ENCODE results near the gene VWA2. TPM values are rescaled to one million over a fixed set of nuclear protein-coding genes. Genes with fewer than 3 reads are reported as not detected.

The VWA2 gene
- total and polyA plus RNA-seq, 2 donors (not counting 1 experiment from before 2014, with no cell fraction given) = not detected

GRCh38 chr10:114244126-114244525, 5.1 kb downstream of the VWA2 start:
- no peak overlapping the region for H3K4me2 ChIP-seq (replicated peaks; ENCODE audit: low read depth, low read length, poor library complexity, severe bottlenecking)
- DNase-seq (no peak), ATAC-seq (ENCODE audit: low read depth) (no peak)
- WGBS (ENCODE audit: insufficient coverage) = 36% methylated on average over 4 of the region's 6 CpGs
- peaks cover 1 to 5% of the 10 kb centered on the region in 2 donors for H3K4me1 ChIP-seq (ENCODE audit: control insufficient read depth in 2 of 2, insufficient read depth in 2 of 2, low read length in 2 of 2)
- no peaks in the 10 kb centered on the region for H4K20me1 ChIP-seq (ENCODE audit: control insufficient read depth, insufficient read depth, low read length, poor library complexity, severe bottlenecking)
- no peak overlapping the region for H3K4me3 ChIP-seq (ENCODE audit: control extremely low read depth in 1 of 5, extremely low read depth in 1 of 5, insufficient read depth in 1 of 5, low read depth in 2 of 5, low read length in 4 of 5)
- Mint-ChIP-seq H3K4me3 (no peak overlapping the region), H3K27me3 (peaks cover 53% of the 10 kb centered on the region), H3K27ac (no peak overlapping the region), H3K4me1 (peaks cover 2% of the 10 kb centered on the region), H3K9me3 (ENCODE audit: insufficient read depth) (no peaks in the 10 kb centered on the region)
- no peaks in the 10 kb centered on the region for H3K79me2 ChIP-seq (ENCODE audit: control insufficient read depth, insufficient read depth, low read length)
- no peaks in the 10 kb centered on the region for H3K9me3 ChIP-seq (ENCODE audit: control extremely low read depth in 1 of 3, control insufficient read depth in 2 of 3, insufficient read depth in 1 of 3, low read length in 2 of 3)
- TF ChIP-seq CTCF (IDR thresholded peaks at IDR 0.05) (no peak), EZH2 (IDR thresholded peaks at IDR 0.05; ENCODE audit: borderline replicate concordance, insufficient read depth, low read depth, low read length, poor library complexity, severe bottlenecking) (no peak)
- peaks cover 0 to 29% (median 6%) of the 10 kb centered on the region in 4 experiments for H3K27me3 ChIP-seq (replicated peaks in 1 of 4; ENCODE audit: control extremely low read depth in 1 of 4, control insufficient read depth in 3 of 4, insufficient read depth in 4 of 4, low read length in 3 of 4)
- POLR2A ChIA-PET = no interaction called here
- no peak overlapping the region for H3K9ac ChIP-seq (ENCODE audit: low read length)
- no peaks in the 10 kb centered on the region for H3K36me3 ChIP-seq (replicated peaks in 1 of 2; ENCODE audit: control extremely low read depth in 1 of 2, control insufficient read depth in 1 of 2, extremely low read depth in 1 of 2, insufficient read depth in 2 of 2, low read length in 1 of 2)
- intact Hi-C loops (cut with micrococcal nuclease) = no loop called here
- H3K27ac ChIP-seq (ENCODE audit: low read length in 2 of 2) = no peak overlapping the region
- no peak overlapping the region for H2AFZ ChIP-seq (ENCODE audit: insufficient read depth, low read depth, low read length, poor library complexity, severe bottlenecking)
- CTCF ChIA-PET = no interaction called here

DNA sequence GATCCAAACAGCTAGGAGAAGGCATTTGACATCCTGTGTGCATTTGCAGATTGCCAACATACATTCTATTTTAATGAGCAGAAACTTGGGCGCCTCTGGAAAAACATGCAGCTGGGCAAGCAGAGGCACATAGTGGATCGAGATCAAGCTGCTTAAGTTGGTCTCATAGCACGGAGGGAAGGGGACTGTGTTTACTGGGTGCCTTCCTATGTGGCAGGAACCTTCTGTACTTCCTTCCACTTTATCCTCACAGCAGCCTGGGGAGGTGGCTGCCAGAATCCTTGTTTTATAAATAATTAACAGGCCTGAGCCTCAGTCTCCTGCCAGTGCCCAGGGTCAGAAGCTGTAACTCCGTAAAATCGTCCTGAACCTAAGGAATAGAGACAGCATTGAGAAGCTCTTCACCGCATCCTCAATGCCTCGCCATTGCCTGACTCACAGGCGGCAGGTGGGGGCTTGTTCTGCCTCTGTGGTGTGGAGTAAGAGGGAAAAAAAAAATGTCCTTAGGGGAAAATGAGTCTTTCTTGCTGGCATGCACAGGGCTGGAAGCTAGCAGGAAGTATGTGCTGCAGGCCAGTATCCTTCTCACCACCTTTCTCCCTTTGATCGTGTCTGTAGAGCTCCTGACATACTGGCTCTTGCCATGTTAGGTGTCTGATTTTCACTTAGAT, 6.2 kb downstream of the VWA2 start:
- no peaks in the 10 kb centered on the region for H3K4me1 ChIP-seq (ENCODE audit: control insufficient read depth in 2 of 2, insufficient read depth in 2 of 2, low read length in 2 of 2)
- no peak overlapping the region for H3K4me3 ChIP-seq (ENCODE audit: control extremely low read depth in 1 of 5, extremely low read depth in 1 of 5, insufficient read depth in 1 of 5, low read depth in 2 of 5, low read length in 4 of 5)
- no peak overlapping the region for H3K9ac ChIP-seq (ENCODE audit: low read length)
- no peaks in the 10 kb centered on the region for H3K9me3 ChIP-seq (ENCODE audit: control extremely low read depth in 1 of 3, control insufficient read depth in 2 of 3, insufficient read depth in 1 of 3, low read length in 2 of 3)
- CTCF ChIA-PET = no interaction called here
- no peak for DNase-seq
- H3K36me3 ChIP-seq (replicated peaks in 1 of 2; ENCODE audit: control extremely low read depth in 1 of 2, control insufficient read depth in 1 of 2, extremely low read depth in 1 of 2, insufficient read depth in 2 of 2, low read length in 1 of 2) = no peaks in the 10 kb centered on the region
- no peaks in the 10 kb centered on the region for H3K79me2 ChIP-seq (ENCODE audit: control insufficient read depth, insufficient read depth, low read length)
- Mint-ChIP-seq H3K27me3 (peaks cover 51% of the 10 kb centered on the region), H3K4me3 (no peak overlapping the region), H3K27ac (no peak overlapping the region), H3K9me3 (ENCODE audit: insufficient read depth) (peaks cover 5% of the 10 kb centered on the region), H3K4me1 (no peaks in the 10 kb centered on the region)
- 81% methylated on average over 6 of the region's 9 CpGs for WGBS (ENCODE audit: insufficient coverage)
- H4K20me1 ChIP-seq (ENCODE audit: control insufficient read depth, insufficient read depth, low read length, poor library complexity, severe bottlenecking) = no peaks in the 10 kb centered on the region
- no peak overlapping the region for H3K4me2 ChIP-seq (replicated peaks; ENCODE audit: low read depth, low read length, poor library complexity, severe bottlenecking)
- TF ChIP-seq CTCF (IDR thresholded peaks at IDR 0.05) = no peak
- no peak for TF ChIP-seq EZH2 (IDR thresholded peaks at IDR 0.05; ENCODE audit: borderline replicate concordance, insufficient read depth, low read depth, low read length, poor library complexity, severe bottlenecking)
- H3K27ac ChIP-seq (ENCODE audit: low read length in 2 of 2) = no peak overlapping the region
- intact Hi-C loops (cut with micrococcal nuclease) = no loop called here
- H2AFZ ChIP-seq (ENCODE audit: insufficient read depth, low read depth, low read length, poor library complexity, severe bottlenecking) = no peak overlapping the region
- POLR2A ChIA-PET = no interaction called here
- peaks cover 0 to 18% (median 3%) of the 10 kb centered on the region in 4 experiments for H3K27me3 ChIP-seq (replicated peaks in 1 of 4; ENCODE audit: control extremely low read depth in 1 of 4, control insufficient read depth in 3 of 4, insufficient read depth in 4 of 4, low read length in 3 of 4)
- no peak for ATAC-seq (ENCODE audit: low read depth)

Measured in B cell (primary cell).